GM18498 (cell line): ENCODE data around the gene SNX15.
"Not testable (repeated sequence)": the region's sequence is repeated elsewhere in the genome, so short reads cannot be mapped to it uniquely, and the experiment has no call there.

Experiments used
- ATAC-seq: cut with Tn5 transposase; IDR thresholded peaks from one replicate; pipeline ENCODE4 v1.9.1; 2021; ENCODE audit warnings: mild to moderate bottlenecking, moderate library complexity; ENCODE audit not compliant: unreplicated experiment

SNX15 gene

GRCh38 chr11:65014726-65015227 is 12.5 kb upstream of the SNX15 start:
- ATAC-seq: no peak

DNA sequence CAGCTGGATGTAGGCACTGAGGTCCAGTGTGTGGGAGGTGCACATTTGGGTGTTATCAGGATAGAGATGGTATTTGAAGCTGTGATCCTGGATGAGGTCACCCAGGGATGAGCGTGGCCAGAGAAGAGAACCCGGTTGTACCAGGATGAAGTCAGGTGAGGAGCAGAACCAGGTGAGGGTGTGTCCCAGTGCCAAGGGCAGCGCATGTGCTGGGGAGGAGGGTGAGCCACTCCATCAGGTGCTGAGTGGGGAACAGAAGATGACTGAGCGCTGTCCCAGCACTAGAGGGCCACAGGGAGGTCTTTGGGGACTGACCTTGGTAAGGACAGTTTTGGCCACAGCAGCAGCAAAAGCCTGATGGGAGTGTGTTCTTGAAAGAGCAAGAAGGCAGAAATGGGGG is 10.5 kb upstream of the SNX15 start:
- ATAC-seq: no peak

GRCh38 chr11:65017937-65018336 is 9.3 kb upstream of the SNX15 start:
- ATAC-seq: no peak

GRCh38 chr11:65019824-65020223 is 7.4 kb upstream of the SNX15 start:
- no peak for ATAC-seq

DNA sequence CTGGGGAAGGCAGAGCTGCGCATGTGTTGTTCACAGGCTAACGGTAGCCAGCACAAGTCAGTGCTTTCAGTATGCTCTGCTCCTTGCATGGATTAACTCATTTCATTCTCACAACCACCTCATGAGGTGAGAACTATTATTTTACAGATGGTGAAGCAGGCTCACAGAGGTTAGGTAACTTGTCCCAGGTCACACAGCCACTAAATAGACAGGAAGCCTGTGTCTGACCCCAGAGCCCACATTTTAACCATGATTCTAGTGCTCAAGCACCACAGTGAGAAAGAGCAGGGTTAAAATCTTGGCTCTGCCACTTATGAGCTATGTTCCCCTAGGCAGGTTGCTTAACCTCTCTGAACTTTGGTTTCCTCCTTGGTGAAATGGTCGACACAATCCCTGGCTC is 6.2 kb upstream of the SNX15 start:
- no peak for ATAC-seq

- ATAC-seq: no peak
These were observed 5.7 kb upstream of the SNX15 start for GRCh38 chr11:65021509-65021908.

GRCh38 chr11:65023502-65023901 is 3.7 kb upstream of the SNX15 start:
- not testable (repeated sequence) for ATAC-seq

DNA sequence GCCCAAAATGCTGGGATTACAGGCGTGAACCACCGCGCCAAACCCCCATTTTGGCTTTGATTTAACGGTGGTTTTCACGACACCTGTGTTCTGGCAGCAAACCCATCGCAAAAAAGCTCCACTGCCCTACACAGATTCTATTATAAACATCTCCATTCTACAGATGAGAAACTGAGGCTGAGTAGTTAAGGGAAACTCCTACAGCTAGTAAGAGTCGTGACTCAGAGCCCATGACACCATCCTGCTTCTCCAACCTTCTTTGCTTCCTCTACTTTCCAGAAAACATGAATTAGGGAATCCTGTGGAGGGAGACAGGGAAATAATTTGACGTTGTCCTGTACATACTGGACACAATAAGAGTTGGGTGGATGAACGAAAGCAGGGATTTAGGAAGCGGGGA is 429 bp upstream of the SNX15 start:
- ATAC-seq: no peak

GRCh38 chr11:65032216-65032615 is 5.0 kb downstream of the SNX15 start:
- no peak for ATAC-seq

DNA sequence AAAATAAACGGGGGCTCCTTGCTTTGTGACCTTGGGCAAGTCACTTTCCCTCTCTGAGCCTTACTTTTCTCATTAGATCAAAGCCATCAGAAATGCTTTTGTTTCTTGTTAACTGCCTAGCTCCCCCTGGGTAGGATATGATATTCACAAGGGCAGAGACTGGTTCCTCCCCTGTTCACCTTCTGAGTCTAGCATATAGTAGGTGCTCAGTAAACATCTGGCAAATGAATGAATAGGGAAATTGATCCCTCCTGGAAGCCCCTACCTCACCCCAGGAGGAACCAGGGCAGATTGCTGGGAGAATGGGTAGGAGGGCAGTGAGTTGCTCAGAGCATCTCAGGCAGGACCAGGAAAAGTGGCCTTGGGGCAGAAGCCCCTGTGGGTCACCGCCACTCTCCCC is 7.2 kb downstream of the SNX15 start:
- ATAC-seq: no peak

GRCh38 chr11:65035579-65035978 is 8.3 kb downstream of the SNX15 start:
- no peak for ATAC-seq

DNA sequence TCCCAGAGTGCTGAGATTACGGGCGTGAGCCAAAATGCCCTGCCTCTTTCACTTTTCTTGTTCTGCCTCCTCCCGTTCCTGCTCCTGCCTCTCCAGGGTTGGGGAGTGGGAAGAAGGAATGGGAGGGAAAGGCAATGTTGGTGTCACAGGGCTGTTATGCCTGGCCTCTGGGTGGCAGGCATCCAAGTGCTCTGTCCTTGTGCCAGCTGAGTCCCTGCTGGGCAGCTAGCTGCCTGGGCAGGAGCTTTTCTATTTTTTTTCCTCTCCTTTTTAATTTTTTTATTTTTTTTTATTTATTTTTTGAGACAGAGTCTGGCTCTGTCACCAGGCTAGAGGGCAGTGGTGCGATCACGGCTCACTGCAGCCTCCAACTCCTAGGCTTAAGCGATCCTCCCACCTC is 9.7 kb downstream of the SNX15 start:
- ATAC-seq: no peak

DNA sequence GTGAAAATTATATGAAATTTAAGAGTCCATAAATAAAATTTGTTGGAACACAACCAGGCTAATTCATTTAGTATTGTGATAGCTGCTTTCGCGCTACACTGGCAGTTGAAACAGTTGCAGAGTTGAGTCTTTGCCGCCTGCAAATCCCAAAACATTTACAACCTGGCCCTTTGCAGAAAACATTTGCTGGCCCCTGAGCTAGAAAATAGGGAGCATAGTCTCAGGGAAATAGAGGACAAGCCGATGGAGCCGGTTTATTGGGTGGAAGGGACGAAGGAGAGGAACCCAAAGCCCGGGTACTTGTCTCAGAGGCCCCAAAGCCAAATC is 13.2 kb downstream of the SNX15 start:
- no peak for ATAC-seq

- peak; percentile 89 for ATAC-seq
These were observed 13.8 kb downstream of the SNX15 start, which contains the start of gene SAC3D1 for GRCh38 chr11:65040847-65041622. TSS of gene SAC3D1 (plus strand) at chr11:65041210. CDS start at chr11:65041293, 83 bp downstream.

DNA sequence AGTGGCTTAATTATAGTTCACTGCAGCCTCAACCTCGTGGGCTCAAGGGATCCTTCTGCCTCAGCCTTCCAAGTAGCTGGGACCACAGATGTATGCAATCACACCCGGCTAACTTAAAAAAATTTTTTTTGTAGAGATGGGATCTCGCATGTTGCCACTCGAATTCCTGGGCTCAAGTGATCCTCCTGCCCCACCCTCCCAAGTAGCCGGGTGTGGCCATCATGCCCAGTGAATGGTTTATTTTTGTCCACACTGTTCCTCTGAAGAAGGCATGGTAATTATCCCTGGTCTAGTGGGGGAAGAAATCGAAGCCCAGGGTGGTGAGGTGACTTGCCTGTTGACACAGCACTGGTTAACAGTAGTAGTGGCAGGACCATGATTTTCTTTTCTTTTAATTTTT is 15.7 kb downstream of the SNX15 start:
- no peak for ATAC-seq

DNA sequence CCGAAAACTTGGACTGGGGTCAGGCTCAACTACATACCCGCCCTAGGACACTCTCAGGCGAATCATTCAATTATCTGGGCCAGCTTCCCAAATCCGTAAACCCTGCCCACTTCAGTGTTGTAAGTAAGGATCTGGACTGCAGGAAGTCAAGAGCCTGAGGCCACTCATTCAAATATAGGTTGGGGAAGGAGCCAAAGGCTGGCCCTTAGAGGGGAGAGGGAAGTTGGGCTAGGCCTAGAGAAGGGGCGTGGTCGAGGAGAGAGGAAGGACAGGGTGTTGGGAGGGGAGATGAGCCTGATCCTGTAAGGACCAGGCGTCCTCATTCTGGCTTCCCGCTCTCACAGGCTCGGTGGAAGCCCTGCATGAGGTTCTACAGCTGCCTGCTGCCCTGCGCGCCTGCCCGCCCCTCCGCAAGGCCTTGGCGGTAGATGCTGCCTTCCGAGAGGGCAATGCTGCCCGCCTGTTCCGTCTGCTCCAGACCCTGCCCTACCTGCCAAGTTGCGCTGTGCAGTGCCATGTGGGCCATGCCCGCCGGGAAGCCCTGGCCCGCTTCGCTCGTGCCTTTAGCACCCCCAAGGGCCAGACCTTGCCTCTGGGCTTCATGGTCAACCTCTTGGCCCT is 16.8 kb downstream of the SNX15 start:
- no peak for ATAC-seq

GRCh38 chr11:65045061-65045460 is 17.8 kb downstream of the SNX15 start:
- ATAC-seq: no peak

GRCh38 chr11:65045728-65046127 is 18.5 kb downstream of the SNX15 start:
- ATAC-seq: no peak

- no peak for ATAC-seq
These were observed 20.6 kb downstream of the SNX15 start for GRCh38 chr11:65047581-65048422.

DNA sequence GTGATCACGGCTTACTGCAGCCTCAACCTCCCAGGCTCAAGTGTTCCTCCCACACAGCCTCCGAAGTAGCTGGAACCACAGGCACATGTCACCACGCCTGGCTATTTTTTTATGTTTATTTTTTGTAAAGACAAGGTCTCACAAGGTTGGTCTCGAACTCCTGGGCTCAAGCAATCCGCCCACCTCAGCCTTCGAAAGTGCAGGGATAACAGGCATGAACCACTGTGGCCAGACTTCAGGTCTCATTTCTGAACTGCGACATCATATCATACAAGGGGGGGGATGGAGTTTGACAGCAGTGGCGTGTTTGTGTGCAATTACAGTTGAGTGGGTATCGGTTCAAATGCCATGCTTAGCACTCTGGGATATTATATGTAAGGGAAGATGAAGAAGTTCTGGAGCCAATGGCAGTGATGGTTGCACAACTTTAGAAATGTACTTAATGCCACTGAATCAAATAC is 24.2 kb downstream of the SNX15 start:
- ATAC-seq: no peak

GRCh38 chr11:65053827-65054508 is 26.7 kb downstream of the SNX15 start:
- no peak for ATAC-seq
